ENCODE measurements around the gene SDC1. TPM values are rescaled to one million over a fixed set of nuclear protein-coding genes. Genes with fewer than 3 reads are reported as not detected.

The SDC1 gene
- total RNA-seq, 1 donor from 2014 or later, result 74.3 TPM

- Histone ChIP-seq H4K20me1 (ENCODE audit: insufficient read depth, low read length) (no peaks in the 10 kb centered on the region), H2AFZ (ENCODE audit: low read depth, low read length) (no peak overlapping the region), H3K4me2 (ENCODE audit: low read length) (no peak overlapping the region), H3K27ac (ENCODE audit: low read depth, low read length) (no peak overlapping the region), H3K4me3 (ENCODE audit: insufficient read depth, low read depth, low read length) (no peak overlapping the region), H3K79me2 (ENCODE audit: insufficient read depth, low read length) (no peaks in the 10 kb centered on the region), H3K36me3 (ENCODE audit: insufficient read depth, low read length) (no peaks in the 10 kb centered on the region), H3K9me3 (ENCODE audit: insufficient read depth, low read depth, low read length) (no peaks in the 10 kb centered on the region), H3K9ac (ENCODE audit: low read length) (no peak overlapping the region), H3K27me3 (ENCODE audit: insufficient read depth, low read length) (no peaks in the 10 kb centered on the region), H3K4me1 (ENCODE audit: insufficient read depth, low read length) (peaks cover 11% of the 10 kb centered on the region)
- Mint-ChIP-seq H3K9me3 (ENCODE audit: unreplicated experiment) (no peaks in the 10 kb centered on the region), H3K4me3 (ENCODE audit: unreplicated experiment) (no peak overlapping the region), H3K27me3 (ENCODE audit: low read depth, unreplicated experiment) (peaks cover 4% of the 10 kb centered on the region), H3K4me1 (ENCODE audit: low read depth, unreplicated experiment) (peaks cover 10% of the 10 kb centered on the region), H3K27ac (ENCODE audit: unreplicated experiment) (no peak overlapping the region), H3K36me3 (ENCODE audit: low read depth, unreplicated experiment) (no peaks in the 10 kb centered on the region)
- DNase-seq (ENCODE audit: low read depth), result no peak
- FAIRE-seq, result no peak
- TF ChIP-seq CTCF (IDR thresholded peaks at IDR 0.05; ENCODE audit: insufficient read depth, low read depth, low read length) (no peak), EZH2 (IDR thresholded peaks at IDR 0.05; ENCODE audit: insufficient read depth, low read length) (no peak)
Measured at GRCh38 chr2:20177556-20178248, 47.2 kb downstream of the SDC1 start.

- H3K27ac Mint-ChIP-seq (ENCODE audit: unreplicated experiment), result no peak overlapping the region
- H3K36me3 ChIP-seq (ENCODE audit: insufficient read depth, low read length), result no peaks in the 10 kb centered on the region
- H3K27me3 Mint-ChIP-seq (ENCODE audit: low read depth, unreplicated experiment), result peaks cover 4% of the 10 kb centered on the region
- no peak for DNase-seq (ENCODE audit: low read depth)
- H3K9me3 Mint-ChIP-seq (ENCODE audit: unreplicated experiment), result no peaks in the 10 kb centered on the region
- TF ChIP-seq EZH2 (IDR thresholded peaks at IDR 0.05; ENCODE audit: insufficient read depth, low read length), result no peak
- no peak for TF ChIP-seq CTCF (IDR thresholded peaks at IDR 0.05; ENCODE audit: insufficient read depth, low read depth, low read length)
- peaks cover 5% of the 10 kb centered on the region for H3K4me1 ChIP-seq (ENCODE audit: insufficient read depth, low read length)
- H3K27ac ChIP-seq (ENCODE audit: low read depth, low read length), result no peak overlapping the region
- no peaks in the 10 kb centered on the region for H4K20me1 ChIP-seq (ENCODE audit: insufficient read depth, low read length)
- H3K79me2 ChIP-seq (ENCODE audit: insufficient read depth, low read length), result no peaks in the 10 kb centered on the region
- no peak overlapping the region for H3K4me2 ChIP-seq (ENCODE audit: low read length)
- no peaks in the 10 kb centered on the region for H3K36me3 Mint-ChIP-seq (ENCODE audit: low read depth, unreplicated experiment)
- no peaks in the 10 kb centered on the region for H3K9me3 ChIP-seq (ENCODE audit: insufficient read depth, low read depth, low read length)
- H3K4me3 Mint-ChIP-seq (ENCODE audit: unreplicated experiment), result no peak overlapping the region
- H3K4me1 Mint-ChIP-seq (ENCODE audit: low read depth, unreplicated experiment), result peaks cover 8% of the 10 kb centered on the region
- no peak overlapping the region for H2AFZ ChIP-seq (ENCODE audit: low read depth, low read length)
- FAIRE-seq, result no peak
- no peaks in the 10 kb centered on the region for H3K27me3 ChIP-seq (ENCODE audit: insufficient read depth, low read length)
- no peak overlapping the region for H3K9ac ChIP-seq (ENCODE audit: low read length)
- H3K4me3 ChIP-seq (ENCODE audit: insufficient read depth, low read depth, low read length), result no peak overlapping the region
Measured at GRCh38 chr2:20176760-20177159, 48.2 kb downstream of the SDC1 start.

GRCh38 chr2:20175931-20176330 lies 49.0 kb downstream of the SDC1 start:
- H3K9me3 Mint-ChIP-seq (ENCODE audit: unreplicated experiment), result no peaks in the 10 kb centered on the region
- no peaks in the 10 kb centered on the region for H3K27me3 ChIP-seq (ENCODE audit: insufficient read depth, low read length)
- DNase-seq (ENCODE audit: low read depth) (no peak), FAIRE-seq (no peak)
- peaks cover 4% of the 10 kb centered on the region for H3K4me1 ChIP-seq (ENCODE audit: insufficient read depth, low read length)
- no peaks in the 10 kb centered on the region for H3K79me2 ChIP-seq (ENCODE audit: insufficient read depth, low read length)
- H3K9ac ChIP-seq (ENCODE audit: low read length), result no peak overlapping the region
- no peaks in the 10 kb centered on the region for H3K36me3 ChIP-seq (ENCODE audit: insufficient read depth, low read length)
- TF ChIP-seq CTCF (IDR thresholded peaks at IDR 0.05; ENCODE audit: insufficient read depth, low read depth, low read length) (no peak), EZH2 (IDR thresholded peaks at IDR 0.05; ENCODE audit: insufficient read depth, low read length) (no peak)
- peaks cover 4% of the 10 kb centered on the region for H3K27me3 Mint-ChIP-seq (ENCODE audit: low read depth, unreplicated experiment)
- no peak overlapping the region for H2AFZ ChIP-seq (ENCODE audit: low read depth, low read length)
- no peak overlapping the region for H3K27ac ChIP-seq (ENCODE audit: low read depth, low read length)
- no peaks in the 10 kb centered on the region for H3K9me3 ChIP-seq (ENCODE audit: insufficient read depth, low read depth, low read length)
- H3K36me3 Mint-ChIP-seq (ENCODE audit: low read depth, unreplicated experiment), result no peaks in the 10 kb centered on the region
- no peaks in the 10 kb centered on the region for H4K20me1 ChIP-seq (ENCODE audit: insufficient read depth, low read length)
- no peak overlapping the region for H3K4me3 Mint-ChIP-seq (ENCODE audit: unreplicated experiment)
- peaks cover 8% of the 10 kb centered on the region for H3K4me1 Mint-ChIP-seq (ENCODE audit: low read depth, unreplicated experiment)
- no peak overlapping the region for H3K27ac Mint-ChIP-seq (ENCODE audit: unreplicated experiment)
- no peak overlapping the region for H3K4me3 ChIP-seq (ENCODE audit: insufficient read depth, low read depth, low read length)
- no peak overlapping the region for H3K4me2 ChIP-seq (ENCODE audit: low read length)

Data from astrocyte (in vitro differentiated cells and primary cell).